Measurements from ENCODE around the gene CATSPERZ. TPM values are rescaled to one million over a fixed set of nuclear protein-coding genes. Genes with fewer than 3 reads are reported as not detected.

Gene CATSPERZ
- total and polyA plus RNA-seq, 9 of the 15 experiments (the other 6 are each of a cell fraction or from before 2014, with no cell fraction given) = 0.86 to 8.5 (median 3.5) TPM

- TF ChIP-seq NFXL1 (CRISPR knock-in tag; IDR thresholded peaks at IDR 0.05) (no peak), ZNF3 (CRISPR knock-in tag; IDR thresholded peaks at IDR 0.05) (no peak), SMAD2 (IDR thresholded peaks at IDR 0.05; ENCODE audit: low read depth, low read length) (no peak), BRD4 (IDR thresholded peaks at IDR 0.05) (no peak; the same call in 1 of the 2 replicates), CBFA2T2 (conservative IDR thresholded peaks at IDR 0.05) (no peak), SMARCA4 (IDR thresholded peaks at IDR 0.05) (no peak), TCFL5 (CRISPR knock-in tag; conservative IDR thresholded peaks at IDR 0.05) (no peak), TRIM24 (IDR thresholded peaks at IDR 0.05) (peak in 1 of 2 experiments; percentile 76; a peak in 1 of 4 replicates), ESRRB (CRISPR knock-in tag; IDR thresholded peaks at IDR 0.05; ENCODE audit: borderline replicate concordance) (no peak), HLTF (IDR thresholded peaks at IDR 0.05) (no peak), ZNF436 (CRISPR knock-in tag; IDR thresholded peaks at IDR 0.05) (no peak; the same call in 1 of the 2 replicates), POLR2G (IDR thresholded peaks at IDR 0.05; ENCODE audit: low read depth, low read length) (peak; percentile 91), ZNF583 (CRISPR knock-in tag; IDR thresholded peaks at IDR 0.05) (peak; percentile 44; the same call in 1 of the 2 replicates), JUNB (CRISPR knock-in tag; conservative IDR thresholded peaks at IDR 0.05) (no peak), HMGN3 (IDR thresholded peaks at IDR 0.05; ENCODE audit: borderline replicate concordance, extremely low read depth, insufficient read length, low read depth, low read length) (no peak), CHAMP1 (IDR thresholded peaks at IDR 0.05) (no peak), BCOR (IDR thresholded peaks at IDR 0.05) (no peak), SMAD1 (IDR thresholded peaks at IDR 0.05; ENCODE audit: low read depth, low read length, partially characterized antibody) (peak; percentile 50), SP2 (IDR thresholded peaks at IDR 0.05; ENCODE audit: extremely low read depth, low read depth, low read length, poor library complexity, severe bottlenecking) (peak; percentile 14), CEBPB (tag; IDR thresholded peaks at IDR 0.05) (peak; percentile 96)
- TF ChIP-seq, protein P1, sequence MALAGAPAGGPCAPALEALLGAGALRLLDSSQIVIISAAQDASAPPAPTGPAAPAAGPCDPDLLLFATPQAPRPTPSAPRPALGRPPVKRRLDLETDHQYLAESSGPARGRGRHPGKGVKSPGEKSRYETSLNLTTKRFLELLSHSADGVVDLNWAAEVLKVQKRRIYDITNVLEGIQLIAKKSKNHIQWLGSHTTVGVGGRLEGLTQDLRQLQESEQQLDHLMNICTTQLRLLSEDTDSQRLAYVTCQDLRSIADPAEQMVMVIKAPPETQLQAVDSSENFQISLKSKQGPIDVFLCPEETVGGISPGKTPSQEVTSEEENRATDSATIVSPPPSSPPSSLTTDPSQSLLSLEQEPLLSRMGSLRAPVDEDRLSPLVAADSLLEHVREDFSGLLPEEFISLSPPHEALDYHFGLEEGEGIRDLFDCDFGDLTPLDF (CRISPR knock-in tag; IDR thresholded peaks at IDR 0.05) = peak; percentile 66
- TF ChIP-seq, protein P2, sequence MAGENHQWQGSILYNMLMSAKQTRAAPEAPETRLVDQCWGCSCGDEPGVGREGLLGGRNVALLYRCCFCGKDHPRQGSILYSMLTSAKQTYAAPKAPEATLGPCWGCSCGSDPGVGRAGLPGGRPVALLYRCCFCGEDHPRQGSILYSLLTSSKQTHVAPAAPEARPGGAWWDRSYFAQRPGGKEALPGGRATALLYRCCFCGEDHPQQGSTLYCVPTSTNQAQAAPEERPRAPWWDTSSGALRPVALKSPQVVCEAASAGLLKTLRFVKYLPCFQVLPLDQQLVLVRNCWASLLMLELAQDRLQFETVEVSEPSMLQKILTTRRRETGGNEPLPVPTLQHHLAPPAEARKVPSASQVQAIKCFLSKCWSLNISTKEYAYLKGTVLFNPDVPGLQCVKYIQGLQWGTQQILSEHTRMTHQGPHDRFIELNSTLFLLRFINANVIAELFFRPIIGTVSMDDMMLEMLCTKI (IDR thresholded peaks at IDR 0.05; ENCODE audit: partially characterized antibody) = no peak
- TF ChIP-seq, protein P3, sequence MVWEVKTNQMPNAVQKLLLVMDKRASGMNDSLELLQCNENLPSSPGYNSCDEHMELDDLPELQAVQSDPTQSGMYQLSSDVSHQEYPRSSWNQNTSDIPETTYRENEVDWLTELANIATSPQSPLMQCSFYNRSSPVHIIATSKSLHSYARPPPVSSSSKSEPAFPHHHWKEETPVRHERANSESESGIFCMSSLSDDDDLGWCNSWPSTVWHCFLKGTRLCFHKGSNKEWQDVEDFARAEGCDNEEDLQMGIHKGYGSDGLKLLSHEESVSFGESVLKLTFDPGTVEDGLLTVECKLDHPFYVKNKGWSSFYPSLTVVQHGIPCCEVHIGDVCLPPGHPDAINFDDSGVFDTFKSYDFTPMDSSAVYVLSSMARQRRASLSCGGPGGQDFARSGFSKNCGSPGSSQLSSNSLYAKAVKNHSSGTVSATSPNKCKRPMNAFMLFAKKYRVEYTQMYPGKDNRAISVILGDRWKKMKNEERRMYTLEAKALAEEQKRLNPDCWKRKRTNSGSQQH (CRISPR knock-in tag; IDR thresholded peaks at IDR 0.05) = peak; percentile 83; the same call in 1 of the 2 replicates
Measured at GRCh38 chr11:64269540-64270220, 30.5 kb upstream of the CATSPERZ start (continued).
